NCI-H2196 treated with DMSO at 0.1 percent for 48 hours (cell line): ENCODE data around the gene PTPRN2.
"Not testable (repeated sequence)": the region's sequence is repeated elsewhere in the genome, so short reads cannot be mapped to it uniquely, and the experiment has no call there.

Source experiments
- DNase-seq: peaks from one replicate; lab custom pipeline; 2025; ENCODE audit not compliant: unreplicated experiment; lab: John Stamatoyannopoulos, UW

The PTPRN2 gene

GRCh38 chr7:158161194-158161593, 426.4 kb downstream of the PTPRN2 start:
- no peak for DNase-seq

GRCh38 chr7:158160199-158160598, 427.4 kb downstream of the PTPRN2 start:
- DNase-seq: no peak

- DNase-seq: no peak
These were observed 430.2 kb downstream of the PTPRN2 start for GRCh38 chr7:158157460-158157859.

- not testable (repeated sequence) for DNase-seq
These were observed 436.4 kb downstream of the PTPRN2 start for GRCh38 chr7:158151273-158151672.

GRCh38 chr7:158150234-158150633, 437.4 kb downstream of the PTPRN2 start:
- no peak for DNase-seq

GRCh38 chr7:158147431-158147830, 440.2 kb downstream of the PTPRN2 start:
- DNase-seq: not testable (repeated sequence)

GRCh38 chr7:158145370-158145769, 442.3 kb downstream of the PTPRN2 start:
- no peak for DNase-seq

- no peak for DNase-seq
These were observed 444.2 kb downstream of the PTPRN2 start for GRCh38 chr7:158143196-158144120.

- no peak for DNase-seq
These were observed 445.0 kb downstream of the PTPRN2 start for GRCh38 chr7:158142657-158143056.

GRCh38 chr7:158141806-158142518, 445.7 kb downstream of the PTPRN2 start:
- no peak for DNase-seq

- DNase-seq: no peak
These were observed 446.4 kb downstream of the PTPRN2 start for GRCh38 chr7:158141221-158141582.

- DNase-seq: no peak
These were observed 446.9 kb downstream of the PTPRN2 start for GRCh38 chr7:158140538-158141220.

GRCh38 chr7:158139499-158139898, 448.1 kb downstream of the PTPRN2 start:
- no peak for DNase-seq

GRCh38 chr7:158138329-158138597, 449.4 kb downstream of the PTPRN2 start:
- no peak for DNase-seq

GRCh38 chr7:158137516-158138328, 449.9 kb downstream of the PTPRN2 start:
- no peak for DNase-seq

GRCh38 chr7:158135931-158136330, 451.7 kb downstream of the PTPRN2 start:
- DNase-seq: no peak

GRCh38 chr7:158134824-158135223, 452.8 kb downstream of the PTPRN2 start:
- DNase-seq: no peak

GRCh38 chr7:158133515-158134271, 453.9 kb downstream of the PTPRN2 start:
- DNase-seq: no peak

- no peak for DNase-seq
These were observed 454.6 kb downstream of the PTPRN2 start for GRCh38 chr7:158133057-158133456.

- no peak for DNase-seq
These were observed 457.6 kb downstream of the PTPRN2 start for GRCh38 chr7:158130023-158130409.
